ENCODE results near the gene MRPL12. TPM values are rescaled to one million over a fixed set of nuclear protein-coding genes. Genes with fewer than 3 reads are reported as not detected.
A peak's percentile ranks its signal among the peaks of the same experiment; 100 is the strongest.

MRPL12 gene
- total and polyA plus RNA-seq, 9 of the 15 experiments (the other 6 are each of a cell fraction or from before 2014, with no cell fraction given): 0.94 to 338 (median 100) TPM

DNA sequence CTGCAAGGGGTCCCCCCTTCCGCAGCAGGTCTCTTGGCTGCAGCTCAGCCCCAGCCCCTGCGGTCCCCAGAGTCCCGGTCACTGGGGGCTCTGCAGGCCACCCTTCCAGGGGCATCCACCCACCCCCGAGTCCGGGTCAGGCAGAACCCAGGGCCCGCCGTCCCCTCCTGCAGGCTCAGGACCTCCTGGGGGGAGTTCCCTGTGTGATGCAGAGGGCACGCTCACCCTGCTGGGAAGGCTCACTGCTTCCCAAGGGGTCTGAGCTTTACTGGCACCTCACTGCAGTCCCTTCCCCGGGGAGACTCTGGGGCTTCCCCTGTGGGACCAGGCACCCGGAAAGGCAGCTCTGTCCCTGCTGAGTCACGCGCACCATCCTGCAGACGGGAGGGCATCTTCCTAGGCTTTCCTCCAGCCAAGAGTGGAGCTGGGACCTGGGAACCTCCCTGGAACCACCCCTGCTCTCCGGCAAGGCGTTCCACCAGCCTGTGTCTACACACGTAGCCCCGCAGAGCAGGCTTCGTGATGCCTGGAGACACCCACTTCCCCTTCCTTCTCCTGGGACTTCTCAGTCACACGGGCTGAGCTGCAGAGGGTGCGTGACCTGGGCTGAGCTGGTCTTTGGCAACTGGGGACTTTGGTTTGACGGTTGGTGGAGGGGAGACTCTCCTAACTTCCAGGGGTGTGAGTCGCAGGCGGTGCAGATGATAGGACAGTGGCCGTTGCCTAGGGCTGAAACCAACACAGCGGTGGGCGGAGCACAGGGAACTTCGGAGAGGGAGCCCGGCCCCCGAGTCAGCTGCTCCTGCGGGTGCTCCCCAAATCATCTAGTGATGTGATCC is 32.3 kb downstream of the MRPL12 start (continued):
- TF ChIP-seq MAFG (tag; conservative IDR thresholded peaks at IDR 0.05) (0 out of 2 replicates have a peak, but pooled peaks have one; percentile 15), MAX (CRISPR knock-in tag; IDR thresholded peaks at IDR 0.05) (peak; percentile 18; the same call in 1 of the 2 replicates), MYC (IDR thresholded peaks at IDR 0.05; ENCODE audit: low read depth, low read length) (0 out of 2 replicates have a peak, but pooled peaks have one; percentile 4), MYC (CRISPR knock-in tag; IDR thresholded peaks at IDR 0.05; ENCODE audit: borderline replicate concordance, low read depth) (no peak), ATF1 (CRISPR knock-in tag; IDR thresholded peaks at IDR 0.05) (no peak), ATF1 (tag; IDR thresholded peaks at IDR 0.05) (0 out of 2 replicates have a peak, but pooled peaks have one; percentile 28), CTBP1 (IDR thresholded peaks at IDR 0.05; ENCODE audit: borderline replicate concordance) (peak; percentile 67; the same call in 1 of the 2 replicates), MYNN (IDR thresholded peaks at IDR 0.05) (no peak), MYNN (CRISPR knock-in tag; IDR thresholded peaks at IDR 0.05) (no peak), ZNF263 (CRISPR knock-in tag; IDR thresholded peaks at IDR 0.05; ENCODE audit: borderline replicate concordance) (peak; percentile 99), U2AF1 (optimal IDR thresholded peaks at IDR 0.05; ENCODE audit: low read depth, low read length) (no peak), OTX1 (CRISPR knock-in tag; IDR thresholded peaks at IDR 0.05) (no peak), ZNF217 (CRISPR knock-in tag; IDR thresholded peaks at IDR 0.05) (no peak), L3MBTL2 (IDR thresholded peaks at IDR 0.05) (peak; percentile 72)
- TF ChIP-seq, protein P1, sequence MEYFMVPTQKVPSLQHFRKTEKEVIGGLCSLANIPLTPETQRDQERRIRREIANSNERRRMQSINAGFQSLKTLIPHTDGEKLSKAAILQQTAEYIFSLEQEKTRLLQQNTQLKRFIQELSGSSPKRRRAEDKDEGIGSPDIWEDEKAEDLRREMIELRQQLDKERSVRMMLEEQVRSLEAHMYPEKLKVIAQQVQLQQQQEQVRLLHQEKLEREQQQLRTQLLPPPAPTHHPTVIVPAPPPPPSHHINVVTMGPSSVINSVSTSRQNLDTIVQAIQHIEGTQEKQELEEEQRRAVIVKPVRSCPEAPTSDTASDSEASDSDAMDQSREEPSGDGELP (CRISPR knock-in tag; IDR thresholded peaks at IDR 0.05; ENCODE audit: borderline replicate concordance): peak; percentile 85; the same call in 1 of the 2 replicates
- TF ChIP-seq, protein P2, sequence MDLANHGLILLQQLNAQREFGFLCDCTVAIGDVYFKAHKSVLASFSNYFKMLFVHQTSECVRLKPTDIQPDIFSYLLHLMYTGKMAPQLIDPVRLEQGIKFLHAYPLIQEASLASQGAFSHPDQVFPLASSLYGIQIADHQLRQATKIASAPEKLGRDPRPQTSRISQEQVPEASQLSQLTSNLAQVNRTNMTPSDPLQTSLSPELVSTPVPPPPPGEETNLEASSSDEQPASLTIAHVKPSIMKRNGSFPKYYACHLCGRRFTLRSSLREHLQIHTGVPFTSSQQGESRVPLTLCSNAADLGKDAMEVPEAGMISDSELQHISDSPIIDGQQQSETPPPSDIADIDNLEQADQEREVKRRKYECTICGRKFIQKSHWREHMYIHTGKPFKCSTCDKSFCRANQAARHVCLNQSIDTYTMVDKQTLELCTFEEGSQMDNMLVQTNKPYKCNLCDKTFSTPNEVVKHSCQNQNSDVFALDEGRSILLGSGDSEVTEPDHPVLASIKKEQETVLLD (IDR thresholded peaks at IDR 0.05): 0 out of 2 replicates have a peak, but pooled peaks have one; percentile 29
